ENCODE data around the gene SHB.
A peak's percentile ranks its signal among the peaks of the same experiment; 100 is the strongest.

SHB gene

DNA sequence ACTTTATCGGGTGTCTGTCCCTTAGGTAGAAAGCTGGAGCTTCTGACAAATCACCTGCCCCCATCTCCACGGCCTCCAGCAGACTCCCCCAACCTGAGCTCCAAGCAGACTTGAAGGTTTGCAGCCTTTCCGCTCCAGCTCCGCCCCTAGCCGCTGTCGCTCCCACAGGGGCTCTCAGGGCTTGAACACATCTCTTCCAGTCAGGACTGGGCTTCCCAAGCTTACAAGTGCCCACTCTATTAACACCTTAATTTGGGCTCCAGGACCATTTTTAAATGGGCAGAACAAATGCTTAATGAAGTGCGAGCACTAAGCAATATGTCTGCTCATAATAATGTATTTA lies 147.9 kb downstream of the SHB start:
- DNase-seq, result peak in 1 of 2 donors; percentile 31
- Histone ChIP-seq H3K4me1 (peaks cover 0 to 4% (median 2%) of the 10 kb centered on the region in 4 donors), H3K27ac (no peak overlapping the region), H3K36me3 (peaks cover 0 to 38% (median 24%) of the 10 kb centered on the region in 3 donors), H3K27me3 (no peaks in the 10 kb centered on the region), H3K4me3 (no peak overlapping the region), H3K9me3 (no peaks in the 10 kb centered on the region)
- TF ChIP-seq, protein P1, sequence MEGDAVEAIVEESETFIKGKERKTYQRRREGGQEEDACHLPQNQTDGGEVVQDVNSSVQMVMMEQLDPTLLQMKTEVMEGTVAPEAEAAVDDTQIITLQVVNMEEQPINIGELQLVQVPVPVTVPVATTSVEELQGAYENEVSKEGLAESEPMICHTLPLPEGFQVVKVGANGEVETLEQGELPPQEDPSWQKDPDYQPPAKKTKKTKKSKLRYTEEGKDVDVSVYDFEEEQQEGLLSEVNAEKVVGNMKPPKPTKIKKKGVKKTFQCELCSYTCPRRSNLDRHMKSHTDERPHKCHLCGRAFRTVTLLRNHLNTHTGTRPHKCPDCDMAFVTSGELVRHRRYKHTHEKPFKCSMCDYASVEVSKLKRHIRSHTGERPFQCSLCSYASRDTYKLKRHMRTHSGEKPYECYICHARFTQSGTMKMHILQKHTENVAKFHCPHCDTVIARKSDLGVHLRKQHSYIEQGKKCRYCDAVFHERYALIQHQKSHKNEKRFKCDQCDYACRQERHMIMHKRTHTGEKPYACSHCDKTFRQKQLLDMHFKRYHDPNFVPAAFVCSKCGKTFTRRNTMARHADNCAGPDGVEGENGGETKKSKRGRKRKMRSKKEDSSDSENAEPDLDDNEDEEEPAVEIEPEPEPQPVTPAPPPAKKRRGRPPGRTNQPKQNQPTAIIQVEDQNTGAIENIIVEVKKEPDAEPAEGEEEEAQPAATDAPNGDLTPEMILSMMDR (IDR thresholded peaks at IDR 0.05), result no peak
- intact Hi-C loops (cut with DNase I; ENCODE audit: low total_unique reads), result no loop called here

GRCh38 chr9:37920471-37921167 lies 148.4 kb downstream of the SHB start:
- peaks cover 0 to 38% (median 24%) of the 10 kb centered on the region in 3 donors for H3K36me3 ChIP-seq
- peaks cover 0 to 4% (median 0%) of the 10 kb centered on the region in 4 donors for H3K4me1 ChIP-seq
- TF ChIP-seq, protein P1 (IDR thresholded peaks at IDR 0.05), result no peak
- DNase-seq, result peak in 1 of 2 donors; percentile 55
- no peak overlapping the region for H3K27ac ChIP-seq
- intact Hi-C loops (cut with DNase I; ENCODE audit: low total_unique reads), result no loop called here
- H3K4me3 ChIP-seq, result no peak overlapping the region
- H3K27me3 ChIP-seq, result no peaks in the 10 kb centered on the region
- no peaks in the 10 kb centered on the region for H3K9me3 ChIP-seq

DNA sequence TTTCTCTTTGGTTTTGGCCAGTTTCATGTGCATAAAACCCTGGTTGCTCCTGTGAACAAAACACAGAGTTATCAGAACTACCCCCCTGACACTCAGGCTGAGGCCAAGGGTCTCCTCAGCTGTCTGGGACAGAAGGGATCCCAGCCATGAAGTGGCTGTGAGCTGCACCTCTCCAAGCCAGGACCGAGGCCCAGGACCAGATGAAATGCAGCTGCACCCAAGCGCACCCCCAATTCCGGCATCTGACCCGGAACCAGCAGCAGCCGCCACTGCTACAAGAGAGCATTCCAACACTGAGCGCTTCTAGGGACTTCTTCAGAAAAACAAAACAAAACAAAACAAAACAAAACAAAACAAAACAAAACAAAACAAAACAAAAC lies 149.1 kb downstream of the SHB start:
- no peak overlapping the region for H3K4me3 ChIP-seq
- H3K27ac ChIP-seq, result no peak overlapping the region
- peaks cover 0 to 38% (median 24%) of the 10 kb centered on the region in 3 donors for H3K36me3 ChIP-seq
- H3K4me1 ChIP-seq, result peaks cover 0 to 4% (median 0%) of the 10 kb centered on the region in 4 donors
- intact Hi-C loops (cut with DNase I; ENCODE audit: low total_unique reads), result no loop called here
- no peaks in the 10 kb centered on the region for H3K9me3 ChIP-seq
- no peaks in the 10 kb centered on the region for H3K27me3 ChIP-seq
- peak in 1 of 2 donors; percentile 45 for DNase-seq
- TF ChIP-seq, protein P1 (IDR thresholded peaks at IDR 0.05), result no peak

DNA sequence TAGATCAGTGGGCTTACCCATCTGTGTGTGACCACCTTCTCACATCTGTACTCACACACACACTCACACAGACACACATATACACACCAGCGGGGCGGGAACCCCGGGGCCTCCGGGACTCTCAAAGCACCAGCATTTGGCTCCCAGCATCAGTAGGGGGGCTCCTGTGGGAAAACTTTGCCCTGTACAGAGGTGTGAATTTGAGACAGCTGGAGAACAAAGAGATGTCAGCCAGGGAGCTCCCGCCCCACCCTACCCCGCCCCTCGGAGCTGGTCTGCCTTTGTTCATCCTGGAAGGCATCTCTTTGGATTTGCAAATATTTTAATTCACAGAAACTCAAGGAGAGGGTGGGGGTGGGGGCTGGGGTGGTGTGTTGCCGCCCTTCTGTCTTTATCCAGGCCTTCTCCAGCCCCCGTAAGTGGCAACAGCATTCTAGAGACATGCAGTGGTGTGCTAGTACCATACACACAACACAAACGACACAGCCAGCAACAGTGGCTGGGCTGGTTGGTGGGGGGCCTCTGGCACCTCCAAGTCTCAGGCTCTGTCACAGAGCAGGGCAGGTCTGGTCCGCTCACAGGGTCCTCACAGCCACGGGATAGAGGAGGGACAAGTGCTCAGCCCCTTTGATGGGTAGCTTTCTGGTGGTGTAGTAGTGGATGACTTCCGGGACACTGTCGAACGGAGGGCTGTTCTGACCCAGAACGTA lies 149.6 kb downstream of the SHB start:
- Histone ChIP-seq H3K27ac (no peak overlapping the region), H3K27me3 (no peaks in the 10 kb centered on the region), H3K9me3 (no peaks in the 10 kb centered on the region), H3K4me3 (no peak overlapping the region), H3K4me1 (peaks cover 0 to 4% (median 0%) of the 10 kb centered on the region in 4 donors), H3K36me3 (peaks cover 0 to 38% (median 24%) of the 10 kb centered on the region in 3 donors)
- intact Hi-C loops (cut with DNase I; ENCODE audit: low total_unique reads), result no loop called here
- DNase-seq, result peak in 1 of 2 donors; percentile 48
- TF ChIP-seq, protein P1 (IDR thresholded peaks at IDR 0.05), result no peak

GRCh38 chr9:37918665-37919170 lies 150.3 kb downstream of the SHB start:
- TF ChIP-seq, protein P1 (IDR thresholded peaks at IDR 0.05), result no peak
- Histone ChIP-seq H3K27me3 (no peaks in the 10 kb centered on the region), H3K27ac (no peak overlapping the region), H3K4me1 (peaks cover 0 to 4% (median 0%) of the 10 kb centered on the region in 4 donors), H3K4me3 (no peak overlapping the region), H3K9me3 (no peaks in the 10 kb centered on the region), H3K36me3 (peaks cover 0 to 38% (median 24%) of the 10 kb centered on the region in 3 donors)
- intact Hi-C loops (cut with DNase I; ENCODE audit: low total_unique reads), result no loop called here
- peak in 1 of 2 donors; percentile 47 for DNase-seq
